HUES48 (cell line): ENCODE results near the gene NDST1.

ENCODE experiments used
- H3K27ac ChIP-seq: one replicate; pipeline ENCODE4 v1.7.0; 2013; ENCODE audit warnings: low read depth, low read length, inconsistent platforms
- H3K27me3 ChIP-seq: 2 replicates; pipeline ENCODE4 v1.6.1; 2013; ENCODE audit warnings: mild to moderate bottlenecking, low read length; ENCODE audit not compliant: control insufficient read depth, insufficient read depth
- H3K36me3 ChIP-seq: 2 replicates; pipeline ENCODE4 v1.6.1; 2013; ENCODE audit warnings: low read length; ENCODE audit not compliant: control insufficient read depth, insufficient read depth
- H3K4me1 ChIP-seq: 2 replicates; pipeline ENCODE4 v1.6.1; 2013; ENCODE audit warnings: mild to moderate bottlenecking, low read length; ENCODE audit not compliant: control insufficient read depth, insufficient read depth
- H3K4me3 ChIP-seq: 2 replicates; pipeline ENCODE4 v1.5.1; 2013; ENCODE audit warnings: mild to moderate bottlenecking, low read depth, low read length
- H3K9ac ChIP-seq: 2 replicates; pipeline ENCODE4 v1.6.1; 2013; ENCODE audit warnings: mild to moderate bottlenecking, low read depth, low read length, moderate library complexity
- H3K9me3 ChIP-seq: 2 replicates; pipeline ENCODE4 v1.6.1; 2013; ENCODE audit warnings: low read length; ENCODE audit not compliant: control insufficient read depth, insufficient read depth

The NDST1 gene

DNA sequence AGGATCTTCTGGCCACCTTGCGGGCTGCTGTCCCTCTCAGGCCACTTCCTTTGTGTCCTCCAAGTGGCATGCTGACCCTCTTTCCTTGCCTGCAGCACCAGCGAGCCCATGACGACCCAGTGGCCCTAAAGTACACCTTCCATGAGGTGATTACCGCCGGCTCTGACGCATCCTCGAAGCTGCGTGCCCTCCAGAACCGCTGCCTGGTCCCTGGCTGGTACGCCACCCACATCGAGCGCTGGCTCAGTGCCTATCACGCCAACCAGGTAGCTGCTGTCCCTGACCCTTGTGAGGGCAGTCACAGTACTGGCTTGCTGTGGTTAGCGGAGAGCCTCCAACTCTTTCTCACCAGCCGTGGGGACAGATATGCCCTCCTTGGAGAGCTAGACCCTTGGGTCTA is 40.2 kb downstream of the NDST1 start:
- H3K9ac ChIP-seq = no peak overlapping the region
- H3K4me3 ChIP-seq = no peak overlapping the region
- H3K9me3 ChIP-seq = no peaks in the 10 kb centered on the region
- H3K4me1 ChIP-seq = no peaks in the 10 kb centered on the region
- no peak overlapping the region for H3K27ac ChIP-seq
- H3K36me3 ChIP-seq = peaks cover 83% of the 10 kb centered on the region
- H3K27me3 ChIP-seq = no peaks in the 10 kb centered on the region

DNA sequence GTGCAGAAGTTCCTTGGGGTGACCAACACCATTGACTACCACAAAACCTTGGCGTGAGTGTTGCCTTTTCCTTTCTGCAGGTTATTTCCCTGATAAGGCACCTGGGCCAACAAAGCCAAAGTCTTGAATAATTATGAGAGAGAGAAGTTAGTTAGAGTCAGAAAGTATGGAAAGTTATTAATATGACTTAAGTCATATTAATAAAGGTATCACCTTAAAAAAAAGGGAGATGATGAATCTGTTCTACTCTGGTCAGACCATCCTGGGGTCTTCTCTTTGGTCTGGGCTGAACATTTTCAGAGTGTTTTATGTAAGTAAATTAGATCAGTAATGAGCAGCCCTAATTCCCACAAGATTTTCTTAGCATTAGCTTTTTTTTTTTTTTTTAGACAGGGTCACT is 41.8 kb downstream of the NDST1 start:
- Histone ChIP-seq H3K4me3 (no peak overlapping the region), H3K27ac (no peak overlapping the region), H3K9ac (no peak overlapping the region), H3K36me3 (peaks cover 94% of the 10 kb centered on the region), H3K4me1 (no peaks in the 10 kb centered on the region), H3K9me3 (no peaks in the 10 kb centered on the region), H3K27me3 (no peaks in the 10 kb centered on the region)

- Histone ChIP-seq H3K9ac (no peak overlapping the region), H3K27me3 (no peaks in the 10 kb centered on the region), H3K4me3 (no peak overlapping the region), H3K9me3 (no peaks in the 10 kb centered on the region), H3K4me1 (no peaks in the 10 kb centered on the region), H3K27ac (no peak overlapping the region), H3K36me3 (peaks cover 96% of the 10 kb centered on the region)
Measured at GRCh38 chr5:150550286-150550685, 42.4 kb downstream of the NDST1 start.

DNA sequence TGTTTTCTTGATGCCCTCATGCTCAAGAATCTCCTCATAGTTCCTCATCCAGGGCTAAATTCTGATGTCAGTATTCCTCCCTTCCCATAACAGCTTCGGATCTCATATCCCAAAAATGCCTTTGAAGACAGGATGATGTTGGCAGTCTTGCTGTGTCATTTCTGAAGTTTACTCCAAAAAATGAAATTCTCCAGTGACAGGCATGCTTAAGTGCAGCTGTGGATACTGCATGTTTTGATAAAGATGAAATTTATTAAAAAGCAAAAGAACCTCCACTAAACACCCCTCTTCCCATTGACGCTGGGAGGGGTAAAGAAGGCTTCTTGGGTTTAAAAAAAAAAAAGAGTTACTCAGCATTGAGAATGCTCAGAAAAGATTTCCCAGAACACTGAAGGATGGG is 43.1 kb downstream of the NDST1 start:
- H3K36me3 ChIP-seq = peaks cover 96% of the 10 kb centered on the region
- H3K27me3 ChIP-seq = no peaks in the 10 kb centered on the region
- no peak overlapping the region for H3K9ac ChIP-seq
- no peaks in the 10 kb centered on the region for H3K9me3 ChIP-seq
- no peak overlapping the region for H3K4me3 ChIP-seq
- H3K27ac ChIP-seq = no peak overlapping the region
- no peaks in the 10 kb centered on the region for H3K4me1 ChIP-seq

GRCh38 chr5:150553402-150553801 is 45.5 kb downstream of the NDST1 start:
- no peak overlapping the region for H3K4me3 ChIP-seq
- H3K36me3 ChIP-seq = peaks cover 83% of the 10 kb centered on the region
- H3K27ac ChIP-seq = no peak overlapping the region
- no peaks in the 10 kb centered on the region for H3K27me3 ChIP-seq
- H3K4me1 ChIP-seq = no peaks in the 10 kb centered on the region; the same call in 1 of the 2 replicates
- no peaks in the 10 kb centered on the region for H3K9me3 ChIP-seq
- H3K9ac ChIP-seq = no peak overlapping the region

DNA sequence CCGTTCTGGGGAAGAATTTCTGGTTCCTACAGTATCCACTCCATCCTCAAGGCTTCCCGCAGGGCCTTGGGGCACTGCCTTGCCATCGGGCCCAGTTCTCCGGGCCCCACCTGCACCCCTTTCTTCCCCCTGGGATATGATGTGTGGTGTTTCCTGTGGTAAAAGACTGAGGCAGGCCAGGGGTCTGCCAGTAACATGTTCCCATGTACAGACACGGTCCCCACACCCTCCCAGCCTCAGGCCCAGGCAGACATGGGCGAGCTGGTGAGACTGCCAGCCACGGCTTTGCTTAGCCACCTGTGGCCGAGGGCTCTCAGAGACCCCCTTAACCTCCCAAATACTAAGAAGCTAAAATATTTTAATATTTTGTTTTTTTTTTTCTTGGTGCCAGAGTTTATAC is 46.0 kb downstream of the NDST1 start:
- H3K4me3 ChIP-seq = no peak overlapping the region
- H3K4me1 ChIP-seq = no peaks in the 10 kb centered on the region; the same call in 1 of the 2 replicates
- H3K36me3 ChIP-seq = peaks cover 78% of the 10 kb centered on the region
- no peak overlapping the region for H3K27ac ChIP-seq
- H3K27me3 ChIP-seq = no peaks in the 10 kb centered on the region
- H3K9me3 ChIP-seq = no peaks in the 10 kb centered on the region
- H3K9ac ChIP-seq = no peak overlapping the region

- Histone ChIP-seq H3K4me3 (no peak overlapping the region), H3K36me3 (peaks cover 68% of the 10 kb centered on the region), H3K9ac (no peak overlapping the region), H3K27me3 (no peaks in the 10 kb centered on the region), H3K4me1 (no peaks in the 10 kb centered on the region; the same call in 1 of the 2 replicates), H3K9me3 (no peaks in the 10 kb centered on the region), H3K27ac (no peak overlapping the region)
Measured at GRCh38 chr5:150554857-150555256, 46.9 kb downstream of the NDST1 start.

GRCh38 chr5:150556106-150556505 is 48.2 kb downstream of the NDST1 start:
- Histone ChIP-seq H3K36me3 (peaks cover 56% of the 10 kb centered on the region), H3K27me3 (no peaks in the 10 kb centered on the region), H3K9me3 (no peaks in the 10 kb centered on the region), H3K4me1 (peaks cover 4% of the 10 kb centered on the region), H3K9ac (no peak overlapping the region), H3K4me3 (no peak overlapping the region), H3K27ac (no peak overlapping the region)

- H3K36me3 ChIP-seq = peaks cover 47% of the 10 kb centered on the region
- H3K4me1 ChIP-seq = peaks cover 4% of the 10 kb centered on the region
- no peak overlapping the region for H3K4me3 ChIP-seq
- no peak overlapping the region for H3K9ac ChIP-seq
- no peak overlapping the region for H3K27ac ChIP-seq
- no peaks in the 10 kb centered on the region for H3K27me3 ChIP-seq
- no peaks in the 10 kb centered on the region for H3K9me3 ChIP-seq
Measured at GRCh38 chr5:150556859-150557508, 49.1 kb downstream of the NDST1 start.

- H3K36me3 ChIP-seq = peaks cover 43% of the 10 kb centered on the region
- peaks cover 4% of the 10 kb centered on the region for H3K4me1 ChIP-seq
- H3K27ac ChIP-seq = no peak overlapping the region
- no peaks in the 10 kb centered on the region for H3K9me3 ChIP-seq
- no peak overlapping the region for H3K4me3 ChIP-seq
- no peaks in the 10 kb centered on the region for H3K27me3 ChIP-seq
- no peak overlapping the region for H3K9ac ChIP-seq
Measured at GRCh38 chr5:150557509-150557872, 49.6 kb downstream of the NDST1 start.

DNA sequence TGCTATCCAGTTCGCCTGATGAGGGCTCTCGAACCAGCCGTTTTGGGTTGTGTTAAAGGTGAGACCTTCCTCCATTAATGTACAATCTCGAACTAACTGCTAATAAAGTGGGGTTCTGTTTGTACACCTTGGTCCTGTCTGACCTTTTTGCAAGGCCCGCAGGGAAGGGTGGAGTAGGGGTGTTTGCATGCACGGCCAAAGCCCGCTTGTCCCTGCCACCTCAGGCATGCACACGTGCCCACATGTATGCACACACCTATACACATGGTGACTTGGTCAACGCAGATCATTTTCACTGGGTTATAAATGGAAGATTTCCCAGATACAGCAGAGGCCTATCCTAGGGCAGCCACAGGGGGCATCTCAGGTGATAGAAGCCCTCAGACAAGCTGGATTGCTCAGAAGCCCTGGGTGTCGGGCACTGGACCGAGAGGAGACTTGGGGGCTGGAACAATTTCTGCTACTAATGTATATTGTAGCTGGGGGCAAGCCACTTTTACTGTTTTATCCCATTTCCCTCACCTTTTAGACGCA is 50.2 kb downstream of the NDST1 start:
- Histone ChIP-seq H3K27me3 (no peaks in the 10 kb centered on the region), H3K27ac (no peak overlapping the region), H3K9me3 (no peaks in the 10 kb centered on the region), H3K4me1 (peaks cover 4% of the 10 kb centered on the region), H3K36me3 (peaks cover 36% of the 10 kb centered on the region), H3K4me3 (no peak overlapping the region), H3K9ac (no peak overlapping the region)
